ENCODE data around the gene SUGCT.

DNA sequence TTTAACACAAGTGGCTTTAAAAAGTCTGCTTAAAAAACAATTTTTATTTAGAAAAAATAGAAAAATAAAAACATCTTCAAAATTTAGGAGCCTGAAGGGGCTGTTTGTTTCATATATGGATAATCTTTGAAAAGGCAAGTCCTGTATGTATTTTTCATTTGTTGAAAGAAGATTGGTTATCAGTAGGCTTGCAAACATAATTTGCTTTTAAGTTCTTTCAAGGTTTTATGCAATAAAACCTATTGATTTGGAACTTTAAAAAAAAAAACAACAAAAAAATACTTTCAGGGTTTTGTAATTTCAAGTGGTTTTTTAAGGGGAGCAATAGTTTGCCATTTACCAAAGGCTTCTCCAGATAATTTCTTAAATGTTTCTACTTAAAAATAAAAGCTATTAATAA, 36.0 kb upstream of the SUGCT start:
- TF ChIP-seq, protein P1, sequence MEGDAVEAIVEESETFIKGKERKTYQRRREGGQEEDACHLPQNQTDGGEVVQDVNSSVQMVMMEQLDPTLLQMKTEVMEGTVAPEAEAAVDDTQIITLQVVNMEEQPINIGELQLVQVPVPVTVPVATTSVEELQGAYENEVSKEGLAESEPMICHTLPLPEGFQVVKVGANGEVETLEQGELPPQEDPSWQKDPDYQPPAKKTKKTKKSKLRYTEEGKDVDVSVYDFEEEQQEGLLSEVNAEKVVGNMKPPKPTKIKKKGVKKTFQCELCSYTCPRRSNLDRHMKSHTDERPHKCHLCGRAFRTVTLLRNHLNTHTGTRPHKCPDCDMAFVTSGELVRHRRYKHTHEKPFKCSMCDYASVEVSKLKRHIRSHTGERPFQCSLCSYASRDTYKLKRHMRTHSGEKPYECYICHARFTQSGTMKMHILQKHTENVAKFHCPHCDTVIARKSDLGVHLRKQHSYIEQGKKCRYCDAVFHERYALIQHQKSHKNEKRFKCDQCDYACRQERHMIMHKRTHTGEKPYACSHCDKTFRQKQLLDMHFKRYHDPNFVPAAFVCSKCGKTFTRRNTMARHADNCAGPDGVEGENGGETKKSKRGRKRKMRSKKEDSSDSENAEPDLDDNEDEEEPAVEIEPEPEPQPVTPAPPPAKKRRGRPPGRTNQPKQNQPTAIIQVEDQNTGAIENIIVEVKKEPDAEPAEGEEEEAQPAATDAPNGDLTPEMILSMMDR (IDR thresholded peaks at IDR 0.05): no peak
- no peak for TF ChIP-seq TAF1 (IDR thresholded peaks at IDR 0.05; ENCODE audit: borderline replicate concordance, low read depth, low read length)
- no peak for TF ChIP-seq EP300 (IDR thresholded peaks at IDR 0.05; ENCODE audit: borderline replicate concordance in 1 of 2, low read depth in 1 of 2, low read length in 1 of 2)
- TF ChIP-seq RAD21 (IDR thresholded peaks at IDR 0.05; ENCODE audit: low read length): no peak
- no peak for TF ChIP-seq YY1 (IDR thresholded peaks at IDR 0.05; ENCODE audit: low read depth)
- no peak for TF ChIP-seq JUND (IDR thresholded peaks at IDR 0.05)
- no peak for TF ChIP-seq POLR2AphosphoS5 (IDR thresholded peaks at IDR 0.05; ENCODE audit: low read depth, low read length)
- no peak for TF ChIP-seq GATA2 (CRISPR knock-in tag; IDR thresholded peaks at IDR 0.05)
- TF ChIP-seq, protein P2, sequence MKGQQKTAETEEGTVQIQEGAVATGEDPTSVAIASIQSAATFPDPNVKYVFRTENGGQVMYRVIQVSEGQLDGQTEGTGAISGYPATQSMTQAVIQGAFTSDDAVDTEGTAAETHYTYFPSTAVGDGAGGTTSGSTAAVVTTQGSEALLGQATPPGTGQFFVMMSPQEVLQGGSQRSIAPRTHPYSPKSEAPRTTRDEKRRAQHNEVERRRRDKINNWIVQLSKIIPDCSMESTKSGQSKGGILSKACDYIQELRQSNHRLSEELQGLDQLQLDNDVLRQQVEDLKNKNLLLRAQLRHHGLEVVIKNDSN (IDR thresholded peaks at IDR 0.05; ENCODE audit: borderline replicate concordance, low read depth): no peak
- no peak for TF ChIP-seq TEAD4 (IDR thresholded peaks at IDR 0.05; ENCODE audit: borderline replicate concordance, insufficient read depth)
- TF ChIP-seq TCF12 (IDR thresholded peaks at IDR 0.05): no peak

All from SK-N-SH (cell line).